Vagina (tissue), 2 donors: ENCODE measurements around the gene PAPSS1.

ENCODE experiments used
- POLR2AphosphoS5 ChIP-seq, 2 donors: sonication (generic); formaldehyde crosslinking; IDR thresholded peaks; one replicate each; pipeline ENCODE4 v1.9.0; 2017; ENCODE audit warnings: antibody characterized with exemption in 2 of 2, mild to moderate bottlenecking in 2 of 2, low read depth in 1 of 2; ENCODE audit not compliant: insufficient read depth in 1 of 2
- TF ChIP-seq, protein P1 (sequence below), 3 experiments: fragments of 450-650 bp in 2 of 3; fragments of 200-600 bp in 1 of 3; sonication (generic) in 1 of 3; IDR thresholded peaks; one replicate each; pipeline ENCODE4 v1.5.1; 2017 to 2019; ENCODE audit warnings: antibody characterized with exemption in 3 of 3, mild to moderate bottlenecking in 2 of 3, moderate library complexity in 2 of 3

GRCh38 chr4:107625391-107625902 lies 94.6 kb downstream of the PAPSS1 start:
- TF ChIP-seq, protein P1, sequence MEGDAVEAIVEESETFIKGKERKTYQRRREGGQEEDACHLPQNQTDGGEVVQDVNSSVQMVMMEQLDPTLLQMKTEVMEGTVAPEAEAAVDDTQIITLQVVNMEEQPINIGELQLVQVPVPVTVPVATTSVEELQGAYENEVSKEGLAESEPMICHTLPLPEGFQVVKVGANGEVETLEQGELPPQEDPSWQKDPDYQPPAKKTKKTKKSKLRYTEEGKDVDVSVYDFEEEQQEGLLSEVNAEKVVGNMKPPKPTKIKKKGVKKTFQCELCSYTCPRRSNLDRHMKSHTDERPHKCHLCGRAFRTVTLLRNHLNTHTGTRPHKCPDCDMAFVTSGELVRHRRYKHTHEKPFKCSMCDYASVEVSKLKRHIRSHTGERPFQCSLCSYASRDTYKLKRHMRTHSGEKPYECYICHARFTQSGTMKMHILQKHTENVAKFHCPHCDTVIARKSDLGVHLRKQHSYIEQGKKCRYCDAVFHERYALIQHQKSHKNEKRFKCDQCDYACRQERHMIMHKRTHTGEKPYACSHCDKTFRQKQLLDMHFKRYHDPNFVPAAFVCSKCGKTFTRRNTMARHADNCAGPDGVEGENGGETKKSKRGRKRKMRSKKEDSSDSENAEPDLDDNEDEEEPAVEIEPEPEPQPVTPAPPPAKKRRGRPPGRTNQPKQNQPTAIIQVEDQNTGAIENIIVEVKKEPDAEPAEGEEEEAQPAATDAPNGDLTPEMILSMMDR (IDR thresholded peaks at IDR 0.05), result no peak
- no peak for TF ChIP-seq POLR2AphosphoS5 (IDR thresholded peaks at IDR 0.05; ENCODE audit: insufficient read depth in 1 of 2, low read depth in 1 of 2)
